Upper lobe of right lung (tissue), 1 donor: ENCODE measurements around the gene EID1. TPM values are rescaled to one million over a fixed set of nuclear protein-coding genes. Genes with fewer than 3 reads are reported as not detected.

Experiments
- ATAC-seq: fragments of 200-7000 bp; cut with Tn5 transposase; one replicate; pipeline ENCODE4 v1.9.1; 2020; ENCODE audit warnings: mild to moderate bottlenecking, moderate library complexity
- DNase-seq: peaks from one replicate; pipeline ENCODE4 v3.0.0-alpha.2; 2020
- H3K27ac ChIP-seq: fragments of 200-600 bp; one replicate; pipeline ENCODE4 v1.8.0; 2022
- H3K27me3 ChIP-seq: fragments of 200-600 bp; one replicate; pipeline ENCODE4 v1.8.0; 2022; ENCODE audit warnings: mild to moderate bottlenecking
- H3K36me3 ChIP-seq: fragments of 200-600 bp; one replicate; pipeline ENCODE4 v1.8.0; 2022
- H3K4me1 ChIP-seq: fragments of 200-600 bp; one replicate; pipeline ENCODE4 v1.8.0; 2022
- H3K4me3 ChIP-seq: fragments of 200-600 bp; one replicate; pipeline ENCODE4 v1.8.0; 2022; ENCODE audit warnings: mild to moderate bottlenecking
- H3K9me3 ChIP-seq: fragments of 200-600 bp; one replicate; pipeline ENCODE4 v1.8.0; 2022
- CTCF ChIP-seq: fragments of 200-600 bp; IDR thresholded peaks from one replicate; pipeline ENCODE4 v1.8.0; 2022; ENCODE audit warnings: antibody characterized with exemption
- intact Hi-C: fragments of 100-400 bp; cut with DNase I; formaldehyde crosslinking; loops from one replicate; pipeline ENCODE4 v1.11.0; 2022
- total RNA-seq: library from RNA; stranded (reverse); fragmentation: NEBNext Ultra II Directional; extraction: Animal tissue kit (Norgen Biotek cat#: 25700); gene quantifications from one replicate; pipeline ENCODE4 v1.2.1, GENCODE V29; 2021
- donor health status: DM: no; HTN: yes; CAD: no; lungs with severe emphysema.

The EID1 gene
- total RNA-seq, 1 donor from 2014 or later: 95.3 TPM

GRCh38 chr15:48855501-48856440 is 22.2 kb upstream of the EID1 start:
- Histone ChIP-seq H3K9me3 (no peaks in the 10 kb centered on the region), H3K27me3 (no peaks in the 10 kb centered on the region), H3K4me3 (no peak overlapping the region), H3K4me1 (peaks cover 3% of the 10 kb centered on the region), H3K36me3 (no peaks in the 10 kb centered on the region), H3K27ac (no peak overlapping the region)
- no peak for DNase-seq
- intact Hi-C loops: no loop called here
- ATAC-seq: peak; percentile 64
- peak; percentile 43 for TF ChIP-seq CTCF

- Histone ChIP-seq H3K36me3 (no peaks in the 10 kb centered on the region), H3K4me1 (peaks cover 3% of the 10 kb centered on the region), H3K9me3 (no peaks in the 10 kb centered on the region), H3K27ac (no peak overlapping the region), H3K27me3 (no peaks in the 10 kb centered on the region), H3K4me3 (no peak overlapping the region)
- DNase-seq (no peak), ATAC-seq (no peak)
- no peak for TF ChIP-seq CTCF
- intact Hi-C loops: no loop called here
Measured at GRCh38 chr15:48856942-48857341, 21.0 kb upstream of the EID1 start.

- no peak overlapping the region for H3K4me3 ChIP-seq
- TF ChIP-seq CTCF: no peak
- no peaks in the 10 kb centered on the region for H3K27me3 ChIP-seq
- intact Hi-C loops: no loop called here
- peaks cover 3% of the 10 kb centered on the region for H3K4me1 ChIP-seq
- H3K9me3 ChIP-seq: no peaks in the 10 kb centered on the region
- DNase-seq (no peak), ATAC-seq (no peak)
- no peaks in the 10 kb centered on the region for H3K36me3 ChIP-seq
- no peak overlapping the region for H3K27ac ChIP-seq
Measured at GRCh38 chr15:48858401-48858800, 19.5 kb upstream of the EID1 start.

- ATAC-seq: no peak
- H3K27ac ChIP-seq: no peak overlapping the region
- no peaks in the 10 kb centered on the region for H3K36me3 ChIP-seq
- H3K4me3 ChIP-seq: no peak overlapping the region
- DNase-seq: no peak
- intact Hi-C loops: no loop called here
- no peaks in the 10 kb centered on the region for H3K27me3 ChIP-seq
- H3K9me3 ChIP-seq: no peaks in the 10 kb centered on the region
- H3K4me1 ChIP-seq: peaks cover 3% of the 10 kb centered on the region
- no peak for TF ChIP-seq CTCF
Measured at GRCh38 chr15:48859426-48859825, 18.5 kb upstream of the EID1 start.

- no peak overlapping the region for H3K4me3 ChIP-seq
- ATAC-seq (peak; percentile 84), DNase-seq (no peak)
- peak; percentile 95 for TF ChIP-seq CTCF
- no peaks in the 10 kb centered on the region for H3K9me3 ChIP-seq
- H3K4me1 ChIP-seq: no peaks in the 10 kb centered on the region
- H3K36me3 ChIP-seq: no peaks in the 10 kb centered on the region
- no peak overlapping the region for H3K27ac ChIP-seq
- intact Hi-C loops: loop anchor here (10.0 kb wide), 1 partner anchor 283 kb away; no protein-coding TSS in a partner anchor
- H3K27me3 ChIP-seq: no peaks in the 10 kb centered on the region
Measured at GRCh38 chr15:48861813-48862431, 16.0 kb upstream of the EID1 start.
